ENCODE measurements around the gene POLD2. TPM values are rescaled to one million over a fixed set of nuclear protein-coding genes. Genes with fewer than 3 reads are reported as not detected.

POLD2 gene
- total and polyA plus RNA-seq, 2 of the 8 experiments (the other 6 are each of a cell fraction or from before 2014, with no cell fraction given): 148 to 214 TPM

DNA sequence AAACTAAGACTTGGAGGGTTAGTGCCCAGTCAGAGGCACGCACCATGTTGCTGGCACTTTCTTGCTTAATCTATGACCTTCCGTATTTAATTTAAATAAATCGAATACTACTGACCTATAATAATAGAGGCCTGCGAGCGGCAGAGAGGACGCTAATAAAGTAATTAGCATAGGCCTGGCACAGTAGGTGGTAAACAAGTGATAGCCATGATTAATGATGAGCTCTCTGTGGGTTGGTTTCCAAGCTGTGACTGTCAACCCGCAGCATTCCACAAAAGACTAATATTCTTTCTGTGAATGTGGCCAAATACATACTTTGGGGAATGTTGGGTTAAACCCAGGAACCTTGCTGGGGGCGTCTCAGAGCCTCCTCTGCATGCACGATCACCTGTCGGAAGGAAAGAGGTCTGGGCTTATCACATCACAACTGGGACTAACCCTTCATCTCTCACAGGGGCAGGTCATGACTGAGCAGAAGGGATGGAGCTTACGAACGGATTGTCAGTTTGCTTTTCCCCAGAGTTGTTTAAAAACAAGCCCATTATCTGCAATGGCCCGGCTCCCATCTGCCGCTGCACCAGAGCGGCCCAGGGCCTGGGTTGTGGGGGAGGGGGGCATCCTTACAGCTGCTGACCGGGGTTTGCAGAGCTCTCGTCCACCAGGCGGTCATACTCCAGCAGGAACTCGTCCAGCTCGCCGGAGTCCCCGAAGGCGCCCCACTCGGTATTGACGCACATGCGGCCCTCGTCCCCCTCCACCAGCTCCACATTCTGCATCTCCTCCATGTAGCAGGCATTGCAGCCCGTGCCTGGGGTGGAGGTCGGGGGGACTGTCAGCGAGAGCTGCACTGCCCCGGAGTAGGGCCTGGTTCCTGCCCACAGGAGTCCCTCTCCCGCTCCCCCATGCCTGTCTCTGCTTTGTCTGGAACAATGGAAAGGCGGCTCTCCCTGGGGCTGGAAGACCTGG is 24.0 kb upstream of the POLD2 start:
- CTCF ChIA-PET (ENCODE audit: partially characterized antibody): interaction anchor here (0.5 to 3.1 kb wide), 19 partner anchors 9 to 131 kb away, joined by 3 to 21 read pairs (median 4); no protein-coding TSS in a partner anchor
- Histone ChIP-seq H2BK15ac (ENCODE audit: low read length) (no peak overlapping the region), H3K27ac (ENCODE audit: low read depth, low read length) (no peak overlapping the region)

More for the DNA sequence above, 24.0 kb upstream of the POLD2 start:
- Histone ChIP-seq H4K20me1 (replicated peaks in 1 of 2; ENCODE audit: control insufficient read depth in 1 of 2, insufficient read depth in 2 of 2, low read length in 2 of 2) (no peaks in the 10 kb centered on the region), H3K79me1 (ENCODE audit: low read depth, low read length) (no peaks in the 10 kb centered on the region), H3K56ac (replicated peaks; ENCODE audit: insufficient read length, low read depth, low read length) (no peak overlapping the region), H3K4me3 (ENCODE audit: extremely low read depth in 1 of 4, insufficient read depth in 2 of 4, low read depth in 3 of 4, low read length in 4 of 4) (no peak overlapping the region), H3K36me3 (ENCODE audit: control insufficient read depth in 2 of 4, insufficient read depth in 4 of 4, low read length in 3 of 4) (no peaks in the 10 kb centered on the region), H3K23me2 (ENCODE audit: low read depth, low read length) (peaks cover 8% of the 10 kb centered on the region; the same call in 1 of the 2 replicates), H3K4me1 (replicated peaks in 1 of 4; ENCODE audit: control insufficient read depth in 3 of 4, insufficient read depth in 4 of 4, low read length in 3 of 4) (peaks cover 0 to 20% (median 8%) of the 10 kb centered on the region in 4 experiments; a peak in 4 of 7 replicates), H2BK20ac (ENCODE audit: low read length) (no peak overlapping the region), H3K9ac (replicated peaks in 1 of 4; ENCODE audit: extremely low read depth in 1 of 4, low read depth in 3 of 4, low read length in 3 of 4) (no peak overlapping the region), H2AK5ac (ENCODE audit: low read depth, low read length) (no peak overlapping the region), H3K27me3 (replicated peaks in 1 of 4; ENCODE audit: control insufficient read depth in 3 of 4, extremely low read depth in 1 of 4, insufficient read depth in 3 of 4, low read length in 3 of 4) (peaks cover 13 to 27% (median 22%) of the 10 kb centered on the region in 4 experiments), H3K4me2 (ENCODE audit: insufficient read depth in 1 of 2, low read depth in 2 of 2, low read length in 2 of 2) (peak overlapping the region in 1 of 2 experiments; percentile 67; a peak in 2 of 4 replicates), H2BK120ac (replicated peaks; ENCODE audit: low read depth, low read length) (no peak overlapping the region), H3K9me3 (ENCODE audit: insufficient read depth in 2 of 2, low read depth in 1 of 2, low read length in 1 of 2) (no peaks in the 10 kb centered on the region), H3K4ac (replicated peaks; ENCODE audit: insufficient read length, low read depth, low read length) (no peak overlapping the region), H2AFZ (ENCODE audit: low read length) (no peak overlapping the region), H4K91ac (replicated peaks; ENCODE audit: insufficient read length, low read length) (peak overlapping the region; percentile 70), H3K18ac (ENCODE audit: extremely low read depth, low read length) (no peak overlapping the region), H3K14ac (ENCODE audit: insufficient read length) (no peak overlapping the region), H3K79me2 (ENCODE audit: control insufficient read depth in 1 of 2, insufficient read depth in 2 of 2, low read length in 2 of 2) (no peaks in the 10 kb centered on the region), H2BK12ac (ENCODE audit: low read depth, low read length) (no peak overlapping the region; the same call in 1 of the 2 replicates), H2BK5ac (ENCODE audit: low read depth, low read length) (no peak overlapping the region), H4K8ac (ENCODE audit: extremely low read depth, insufficient read depth, low read length) (no peak overlapping the region), H3K23ac (ENCODE audit: insufficient read length) (no peak overlapping the region), H4K5ac (ENCODE audit: insufficient read length, low read depth, low read length) (no peak overlapping the region)
- DNase-seq (ENCODE audit: low read depth in 1 of 2, low spot score in 2 of 2) (no peak), FAIRE-seq (no peak)
- TF ChIP-seq, protein P1, sequence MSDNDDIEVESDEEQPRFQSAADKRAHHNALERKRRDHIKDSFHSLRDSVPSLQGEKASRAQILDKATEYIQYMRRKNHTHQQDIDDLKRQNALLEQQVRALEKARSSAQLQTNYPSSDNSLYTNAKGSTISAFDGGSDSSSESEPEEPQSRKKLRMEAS (IDR thresholded peaks at IDR 0.05): no peak
- 87% methylated on average over 33 of the region's 33 CpGs; no CpG with 5 or more reads in 1 of the 2 experiments for WGBS, 2 experiments (ENCODE audit: extremely low coverage in 1 of 2, insufficient coverage in 1 of 2, insufficient read length in 1 of 2, insufficient replicate concordance in 2 of 2, low coverage in 1 of 2, low lambda C conversion rate in 2 of 2, missing lambda C conversion rate in 1 of 2)
- POLR2A ChIA-PET (ENCODE audit: partially characterized antibody): interaction anchor here (0.5 to 1.8 kb wide), 10 partner anchors 9 to 781 kb away, joined by 3 to 10 read pairs (median 4); partner anchors contain the start of gene POLD2

Data from H1 (cell line).